Neuronal stem cell (in vitro differentiated cells): ENCODE measurements around the gene EML4.

ENCODE experiments used
- DNase-seq: peaks from one replicate; pipeline ENCODE4 v3.0.0-alpha.2; 2013; ENCODE audit warnings: low spot score
- H2AFZ ChIP-seq: one replicate; pipeline ENCODE4 v1.6.1; 2013; ENCODE audit warnings: mild to moderate bottlenecking, low read length, inconsistent platforms
- H2AK5ac ChIP-seq: 2 replicates; pipeline ENCODE4 v1.6.1; 2013; ENCODE audit warnings: low read depth, mild to moderate bottlenecking, inconsistent platforms, low read length, moderate library complexity, mixed read lengths
- H2BK120ac ChIP-seq: 2 replicates; pipeline ENCODE4 v1.6.1; 2013; ENCODE audit warnings: low read depth, mild to moderate bottlenecking, inconsistent platforms, low read length, moderate library complexity, mixed read lengths
- H2BK12ac ChIP-seq: one replicate; pipeline ENCODE4 v1.6.1; 2013; ENCODE audit warnings: low read length, inconsistent platforms
- H2BK15ac ChIP-seq: 2 replicates; pipeline ENCODE4 v1.6.1; 2013; ENCODE audit warnings: mild to moderate bottlenecking, low read length, inconsistent platforms, mixed read lengths
- H2BK5ac ChIP-seq: one replicate; pipeline ENCODE4 v1.6.1; 2013; ENCODE audit warnings: inconsistent platforms, mild to moderate bottlenecking, low read length, moderate library complexity
- H3K14ac ChIP-seq: one replicate; pipeline ENCODE4 v1.6.1; 2013; ENCODE audit warnings: low read length, inconsistent platforms
- H3K18ac ChIP-seq: 2 replicates; pipeline ENCODE4 v1.6.1; 2013; ENCODE audit warnings: low read length, inconsistent platforms
- H3K23ac ChIP-seq: 2 replicates; pipeline ENCODE4 v1.6.1; 2013; ENCODE audit warnings: low read depth, mild to moderate bottlenecking, mixed read lengths, low read length, inconsistent platforms; ENCODE audit not compliant: poor library complexity
- H3K27ac ChIP-seq: replicated peaks from 3 replicates; pipeline ENCODE4 v1.5.1; 2013; ENCODE audit warnings: low read length, inconsistent platforms
- H3K27me3 ChIP-seq, 3 experiments: 2 replicates each; pipeline ENCODE4 v1.6.1; 2013; ENCODE audit warnings: low read length in 3 of 3, mild to moderate bottlenecking in 2 of 3, inconsistent platforms in 1 of 3, low read depth in 1 of 3, mixed read lengths in 1 of 3, moderate library complexity in 1 of 3; ENCODE audit not compliant: control insufficient read depth in 3 of 3, insufficient read depth in 3 of 3
- H3K36me3 ChIP-seq, 2 donors: replicated peaks in 1 of 2; 2 replicates each; pipeline ENCODE4 v1.6.1; 2013; ENCODE audit warnings: low read length in 2 of 2; ENCODE audit not compliant: control insufficient read depth in 2 of 2, insufficient read depth in 2 of 2
- H3K4ac ChIP-seq: 2 replicates; pipeline ENCODE4 v1.6.1; 2013; ENCODE audit warnings: inconsistent platforms, mild to moderate bottlenecking, low read length, moderate library complexity
- H3K4me1 ChIP-seq, 2 donors: 1 replicate in 1 of 2; 2 replicates in 1 of 2; pipeline ENCODE4 v1.6.1; 2013; ENCODE audit warnings: low read length in 2 of 2, low read depth in 1 of 2; ENCODE audit not compliant: control insufficient read depth in 2 of 2, insufficient read depth in 1 of 2
- H3K4me2 ChIP-seq: one replicate; pipeline ENCODE4 v1.6.1; 2013; ENCODE audit warnings: mild to moderate bottlenecking, low read length, inconsistent platforms; ENCODE audit not compliant: insufficient read depth, poor library complexity, severe bottlenecking
- H3K4me3 ChIP-seq, 2 donors: 2 replicates each; pipeline ENCODE4 v1.5.1; 2013; ENCODE audit warnings: low read length in 2 of 2, mild to moderate bottlenecking in 2 of 2, inconsistent platforms in 1 of 2, moderate library complexity in 1 of 2
- H3K79me1 ChIP-seq: one replicate; pipeline ENCODE4 v1.6.1; 2013; ENCODE audit warnings: low read depth, mild to moderate bottlenecking, inconsistent platforms, low read length, moderate library complexity
- H3K9ac ChIP-seq: one replicate; pipeline ENCODE4 v1.6.1; 2013; ENCODE audit warnings: mild to moderate bottlenecking, low read depth, low read length, inconsistent platforms; ENCODE audit not compliant: poor library complexity
- H3K9me3 ChIP-seq, 2 donors: replicated peaks in 1 of 2; 2 replicates each; pipeline versions ENCODE3 to v1.6.1; 2013; ENCODE audit warnings: low read length in 2 of 2, mild to moderate bottlenecking in 2 of 2, inconsistent platforms in 1 of 2, low read depth in 1 of 2, mixed read lengths in 1 of 2, moderate library complexity in 1 of 2; ENCODE audit not compliant: control insufficient read depth in 2 of 2, insufficient read depth in 1 of 2
- H4K8ac ChIP-seq: one replicate; pipeline ENCODE4 v1.6.1; 2013; ENCODE audit warnings: low read depth, mild to moderate bottlenecking, inconsistent platforms, low read length, moderate library complexity
- H4K91ac ChIP-seq: one replicate; pipeline ENCODE4 v1.6.1; 2013; ENCODE audit warnings: low read length, low read depth, mild to moderate bottlenecking, inconsistent platforms; ENCODE audit not compliant: poor library complexity
- WGBS, 2 donors: extraction: QIAGEN DNeasy Blood & Tissue Kit; methylation state at CpG; one replicate each; pipeline ENCODE4 v1.1.7; 2013; ENCODE audit warnings: missing lambda C conversion rate in 2 of 2, mixed read lengths in 1 of 2; ENCODE audit not compliant: insufficient read length in 2 of 2, insufficient replicate concordance in 1 of 2; ENCODE audit errors: extremely low coverage in 2 of 2; 5-methylcytosine and 5-hydroxymethylcytosine counted together

Gene EML4

GRCh38 chr2:42359304-42359964 is 190.3 kb downstream of the EML4 start:
- peak overlapping the region in 1 of 2 donors; percentile 87 for H3K4me3 ChIP-seq
- H2BK5ac ChIP-seq, result no peak overlapping the region
- no peak overlapping the region for H2AFZ ChIP-seq
- H2BK15ac ChIP-seq, result no peak overlapping the region
- peak overlapping the region; percentile 69 for H3K4me2 ChIP-seq
- H3K18ac ChIP-seq, result no peak overlapping the region
- no peak overlapping the region for H3K23ac ChIP-seq
- peaks cover 0 to 7% of the 10 kb centered on the region in 2 donors for H3K36me3 ChIP-seq
- H4K91ac ChIP-seq, result no peak overlapping the region
- H2BK120ac ChIP-seq, result no peak overlapping the region
- no peak overlapping the region for H4K8ac ChIP-seq
- H3K27ac ChIP-seq, result no peak overlapping the region
- H3K79me1 ChIP-seq, result peaks cover 12% of the 10 kb centered on the region
- H3K27me3 ChIP-seq, result peaks cover 0 to 16% (median 0%) of the 10 kb centered on the region in 3 experiments
- peaks cover 3 to 4% of the 10 kb centered on the region in 2 donors for H3K4me1 ChIP-seq
- no peak for DNase-seq
- H3K9ac ChIP-seq, result no peak overlapping the region
- no peak overlapping the region for H3K4ac ChIP-seq
- no peak overlapping the region for H3K14ac ChIP-seq
- H2AK5ac ChIP-seq, result no peak overlapping the region
- H3K9me3 ChIP-seq, result no peaks in the 10 kb centered on the region
- 100% methylated on average over 2 to 4 of the region's 6 CpGs for WGBS, 2 donors
- no peak overlapping the region for H2BK12ac ChIP-seq

GRCh38 chr2:42359965-42360483 is 190.9 kb downstream of the EML4 start:
- peak overlapping the region; percentile 69 for H3K4me2 ChIP-seq
- H2AFZ ChIP-seq, result no peak overlapping the region
- no peak overlapping the region for H4K91ac ChIP-seq
- no peak overlapping the region for H3K27ac ChIP-seq
- H2BK120ac ChIP-seq, result no peak overlapping the region
- no CpG with 5 or more reads among the region's 12 CpGs for WGBS, 2 donors
- H3K23ac ChIP-seq, result no peak overlapping the region
- no peak overlapping the region for H2BK15ac ChIP-seq
- H3K4me1 ChIP-seq, result peaks cover 3 to 4% of the 10 kb centered on the region in 2 donors
- H2AK5ac ChIP-seq, result no peak overlapping the region
- H3K36me3 ChIP-seq, result peaks cover 0 to 7% of the 10 kb centered on the region in 2 donors
- no peak overlapping the region for H2BK12ac ChIP-seq
- no peak overlapping the region for H3K18ac ChIP-seq
- H4K8ac ChIP-seq, result no peak overlapping the region
- peaks cover 0 to 22% (median 0%) of the 10 kb centered on the region in 3 experiments for H3K27me3 ChIP-seq
- no peak overlapping the region for H3K14ac ChIP-seq
- DNase-seq, result no peak
- peaks cover 12% of the 10 kb centered on the region for H3K79me1 ChIP-seq
- H2BK5ac ChIP-seq, result no peak overlapping the region
- no peak overlapping the region for H3K9ac ChIP-seq
- H3K4me3 ChIP-seq, result peak overlapping the region; percentile 87 to 99
- H3K9me3 ChIP-seq, result no peaks in the 10 kb centered on the region
- H3K4ac ChIP-seq, result no peak overlapping the region

- Histone ChIP-seq H3K23ac (peak overlapping the region; percentile 45), H2BK5ac (peak overlapping the region; percentile 58), H2AK5ac (no peak overlapping the region), H3K14ac (no peak overlapping the region), H4K91ac (no peak overlapping the region), H3K79me1 (peaks cover 12% of the 10 kb centered on the region), H3K4me2 (peak overlapping the region; percentile 69), H2BK15ac (no peak overlapping the region), H2BK120ac (no peak overlapping the region), H2AFZ (peak overlapping the region; percentile 78), H4K8ac (no peak overlapping the region), H3K9ac (peak overlapping the region; percentile 98), H3K4me1 (peaks cover 3 to 4% of the 10 kb centered on the region in 2 donors), H3K36me3 (peaks cover 0 to 7% of the 10 kb centered on the region in 2 donors), H3K4me3 (peak overlapping the region; percentile 87 to 99), H3K4ac (no peak overlapping the region), H2BK12ac (no peak overlapping the region), H3K9me3 (no peaks in the 10 kb centered on the region), H3K27ac (no peak overlapping the region), H3K18ac (peak overlapping the region; percentile 96), H3K27me3 (peaks cover 0 to 26% (median 0%) of the 10 kb centered on the region in 3 experiments)
- no CpG with 5 or more reads among the region's 15 CpGs for WGBS, 2 donors
- no peak for DNase-seq
Observed at GRCh38 chr2:42360493-42360889, 191.3 kb downstream of the EML4 start.

GRCh38 chr2:42360890-42361727 is 192.0 kb downstream of the EML4 start, which contains the start of gene COX7A2L:
TSS of gene COX7A2L (minus strand) at chr2:42361217. CDS start at chr2:42361161, 56 bp downstream.
- Histone ChIP-seq H3K14ac (peak within 1 kb of the TSS; percentile 99), H3K4me1 (peaks cover 3 to 4% of the 10 kb centered on the region in 2 donors), H3K23ac (peak within 1 kb of the TSS; percentile 45), H2BK5ac (peak within 1 kb of the TSS; percentile 58), H4K91ac (no peak within 1 kb of the TSS), H3K4me3 (peak within 1 kb of the TSS; percentile 87 to 99), H3K27ac (peak within 1 kb of the TSS; percentile 76), H3K36me3 (peaks cover 0 to 4% of the 10 kb centered on the region in 2 donors), H3K27me3 (peaks cover 0 to 32% (median 0%) of the 10 kb centered on the region in 3 experiments), H2AFZ (peak within 1 kb of the TSS; percentile 78), H3K4me2 (peak within 1 kb of the TSS; percentile 75), H3K9ac (peak within 1 kb of the TSS; percentile 98), H3K79me1 (peaks cover 10% of the 10 kb centered on the region), H2BK15ac (no peak within 1 kb of the TSS), H4K8ac (no peak within 1 kb of the TSS), H2BK120ac (no peak within 1 kb of the TSS), H3K18ac (peak within 1 kb of the TSS; percentile 96), H3K9me3 (no peaks in the 10 kb centered on the region), H3K4ac (no peak within 1 kb of the TSS), H2AK5ac (no peak within 1 kb of the TSS), H2BK12ac (no peak within 1 kb of the TSS)
- WGBS, 2 donors, result no CpG with 5 or more reads among the region's 61 CpGs
- peak; percentile 94 for DNase-seq
